Loucy (cell line): ENCODE results near the gene RARRES1.

Experiments used
- CTCF ChIP-seq: fragments of 200-600 bp; sonication (generic); conservative IDR thresholded peaks from 2 replicates; pipeline ENCODE4 v1.5.1; 2014; ENCODE audit warnings: mild to moderate bottlenecking, antibody characterized with exemption, low read length
- EZH2phosphoT487 ChIP-seq: fragments of 200-600 bp; IDR thresholded peaks from 2 replicates; pipeline ENCODE4 v1.6.1; 2018; ENCODE audit warnings: antibody characterized with exemption, mild to moderate bottlenecking, moderate library complexity, borderline replicate concordance

GRCh38 chr3:158771982-158772381 is 39.7 kb upstream of the RARRES1 start:
- TF ChIP-seq CTCF (no peak), EZH2phosphoT487 (no peak)
